NCI-H510A treated with DMSO at 0.1 percent for 48 hours (cell line): ENCODE measurements around the gene TTC7B.
"Not testable (repeated sequence)": the region's sequence is repeated elsewhere in the genome, so short reads cannot be mapped to it uniquely, and the experiment has no call there.

ENCODE experiments used
- DNase-seq: peaks from one replicate; lab custom pipeline; 2025; lab: John Stamatoyannopoulos, UW

The TTC7B gene, protein sequence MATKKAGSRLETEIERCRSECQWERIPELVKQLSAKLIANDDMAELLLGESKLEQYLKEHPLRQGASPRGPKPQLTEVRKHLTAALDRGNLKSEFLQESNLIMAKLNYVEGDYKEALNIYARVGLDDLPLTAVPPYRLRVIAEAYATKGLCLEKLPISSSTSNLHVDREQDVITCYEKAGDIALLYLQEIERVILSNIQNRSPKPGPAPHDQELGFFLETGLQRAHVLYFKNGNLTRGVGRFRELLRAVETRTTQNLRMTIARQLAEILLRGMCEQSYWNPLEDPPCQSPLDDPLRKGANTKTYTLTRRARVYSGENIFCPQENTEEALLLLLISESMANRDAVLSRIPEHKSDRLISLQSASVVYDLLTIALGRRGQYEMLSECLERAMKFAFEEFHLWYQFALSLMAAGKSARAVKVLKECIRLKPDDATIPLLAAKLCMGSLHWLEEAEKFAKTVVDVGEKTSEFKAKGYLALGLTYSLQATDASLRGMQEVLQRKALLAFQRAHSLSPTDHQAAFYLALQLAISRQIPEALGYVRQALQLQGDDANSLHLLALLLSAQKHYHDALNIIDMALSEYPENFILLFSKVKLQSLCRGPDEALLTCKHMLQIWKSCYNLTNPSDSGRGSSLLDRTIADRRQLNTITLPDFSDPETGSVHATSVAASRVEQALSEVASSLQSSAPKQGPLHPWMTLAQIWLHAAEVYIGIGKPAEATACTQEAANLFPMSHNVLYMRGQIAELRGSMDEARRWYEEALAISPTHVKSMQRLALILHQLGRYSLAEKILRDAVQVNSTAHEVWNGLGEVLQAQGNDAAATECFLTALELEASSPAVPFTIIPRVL

DNA sequence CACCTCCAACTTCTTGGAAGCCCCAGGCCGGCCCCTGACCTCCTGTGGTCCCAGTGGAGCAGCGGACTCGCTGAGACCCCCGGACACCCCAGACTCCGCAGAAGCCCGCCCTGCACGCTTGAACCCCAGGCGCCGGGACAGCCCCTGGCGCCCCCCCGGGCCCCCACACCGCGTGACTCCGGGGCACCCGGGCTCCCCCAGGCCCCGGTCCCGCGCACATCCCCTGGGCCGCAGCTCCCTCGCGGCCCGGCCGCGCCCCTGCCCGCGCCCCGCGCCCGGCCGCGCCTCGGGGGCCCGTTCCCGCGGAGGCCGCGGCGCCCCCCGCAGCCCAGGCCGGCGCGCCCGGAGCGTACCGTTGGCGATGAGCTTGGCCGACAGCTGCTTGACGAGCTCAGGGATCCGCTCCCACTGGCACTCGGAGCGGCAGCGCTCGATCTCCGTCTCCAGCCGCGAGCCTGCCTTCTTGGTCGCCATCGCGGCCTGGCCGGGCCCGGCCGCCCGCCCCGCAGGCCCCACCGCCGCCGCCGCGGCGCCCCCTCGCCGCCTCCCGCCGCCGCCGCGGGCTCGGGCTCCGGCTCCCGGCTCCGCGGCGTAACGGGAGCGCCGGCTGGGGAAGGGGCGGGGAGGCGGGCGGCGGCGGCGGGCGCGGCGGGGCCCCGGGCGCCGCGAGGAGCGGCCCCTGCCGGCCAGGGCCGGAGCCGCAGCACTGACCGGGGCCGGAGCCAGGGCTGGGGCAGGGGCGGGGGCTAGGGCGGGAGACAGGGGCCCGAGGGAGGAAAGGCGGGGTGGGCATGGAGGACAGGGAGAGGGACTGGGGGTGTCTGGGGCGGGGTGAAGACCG, at the start of gene TTC7B:
Gene TTC7B, minus strand, starts transcription at position 609 of the 841 bp plus-strand sequence. Its CDS starts 135 bp downstream, at position 474.
- peak; percentile 34 for DNase-seq

DNA sequence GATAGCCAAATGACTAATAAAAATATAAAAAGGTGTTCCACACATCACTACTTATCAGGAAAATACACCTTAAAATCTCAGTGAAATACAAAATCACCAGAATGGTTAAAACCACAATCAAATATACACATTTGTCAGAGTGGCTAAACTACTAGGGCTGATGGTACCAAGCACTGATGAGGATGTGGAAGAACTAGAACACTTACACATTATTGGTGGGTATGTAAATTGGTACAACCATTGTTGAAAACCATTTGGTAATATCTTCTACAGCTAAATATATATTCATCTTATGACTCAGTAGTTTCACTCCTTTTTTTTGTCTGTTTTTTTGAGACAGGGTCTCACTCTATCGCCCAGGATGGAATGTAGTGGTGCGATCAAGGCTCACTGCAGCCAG, 48.5 kb upstream of the TTC7B start:
- no peak for DNase-seq

GRCh38 chr14:90858511-90858910, 42.3 kb upstream of the TTC7B start:
- no peak for DNase-seq

DNA sequence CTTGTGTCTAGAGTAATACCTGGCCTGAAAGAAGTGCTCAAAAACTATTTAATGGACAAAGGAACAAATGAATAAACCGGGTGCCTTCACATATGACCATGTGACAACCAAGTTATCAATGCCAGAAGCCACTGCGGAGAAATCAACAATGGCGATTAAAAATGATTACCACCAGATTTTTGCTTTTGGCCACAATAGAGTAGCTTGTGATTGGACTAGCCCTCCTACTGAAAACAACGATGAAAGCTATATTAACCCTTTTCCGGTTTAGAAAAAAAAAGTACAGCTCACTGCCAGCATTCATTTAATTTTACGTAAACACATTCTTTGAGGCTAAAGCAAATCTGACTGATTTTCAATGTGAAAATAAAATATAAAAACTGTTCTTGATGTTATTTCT, 41.6 kb upstream of the TTC7B start:
- no peak for DNase-seq

- DNase-seq = not testable (repeated sequence)
These were observed 39.9 kb upstream of the TTC7B start for GRCh38 chr14:90856115-90856514.

DNA sequence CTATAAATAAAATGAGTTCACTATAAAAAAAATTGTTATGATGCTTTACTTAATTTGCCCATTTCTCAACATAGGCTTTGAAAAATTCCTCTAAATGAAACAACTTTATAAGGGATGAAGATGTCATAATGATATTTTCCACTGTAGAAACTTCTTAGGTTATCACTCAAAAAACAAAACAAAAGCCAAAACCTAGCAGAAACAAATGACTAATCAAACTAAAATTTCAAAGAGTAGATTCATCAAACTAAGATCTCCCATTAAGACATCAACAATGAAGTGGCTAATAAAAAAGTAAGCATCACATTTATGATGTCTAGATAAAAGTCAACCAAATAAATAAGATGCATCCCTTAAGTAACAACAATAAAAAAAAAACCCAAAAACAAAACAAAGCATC, 36.9 kb upstream of the TTC7B start:
- DNase-seq = no peak

DNA sequence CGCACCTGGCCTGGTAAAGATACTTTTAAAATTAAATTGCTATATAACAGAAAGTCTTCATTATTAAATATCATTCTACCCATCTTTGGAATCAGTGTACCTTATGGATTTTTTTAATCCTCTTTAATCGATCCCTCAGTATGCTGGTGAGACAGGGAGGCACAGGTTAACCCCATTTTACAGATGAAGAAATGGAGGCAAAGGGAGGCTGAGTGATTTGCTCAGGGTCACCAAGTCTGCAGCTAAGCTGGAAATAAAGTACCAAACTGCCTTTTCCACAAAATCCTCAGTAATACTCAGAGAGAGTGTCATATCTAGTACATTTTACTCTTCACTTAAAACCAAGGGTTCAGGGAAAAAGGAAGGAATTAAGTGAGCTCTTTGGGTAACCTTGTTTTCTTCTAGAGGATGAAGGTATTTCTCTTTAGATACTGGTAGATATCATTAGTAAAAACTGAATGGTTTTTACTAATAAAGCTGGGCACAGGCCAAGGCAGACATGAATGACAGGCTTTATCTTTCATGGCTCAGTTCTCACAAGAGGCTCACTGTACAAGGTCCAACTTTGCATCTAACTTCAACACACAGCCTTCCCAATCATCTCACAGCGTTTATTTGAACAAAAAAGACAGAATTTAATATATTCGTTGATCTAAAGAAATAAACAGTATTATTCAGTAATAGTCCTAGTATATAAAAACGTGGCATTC, 35.3 kb upstream of the TTC7B start:
- no peak for DNase-seq

DNA sequence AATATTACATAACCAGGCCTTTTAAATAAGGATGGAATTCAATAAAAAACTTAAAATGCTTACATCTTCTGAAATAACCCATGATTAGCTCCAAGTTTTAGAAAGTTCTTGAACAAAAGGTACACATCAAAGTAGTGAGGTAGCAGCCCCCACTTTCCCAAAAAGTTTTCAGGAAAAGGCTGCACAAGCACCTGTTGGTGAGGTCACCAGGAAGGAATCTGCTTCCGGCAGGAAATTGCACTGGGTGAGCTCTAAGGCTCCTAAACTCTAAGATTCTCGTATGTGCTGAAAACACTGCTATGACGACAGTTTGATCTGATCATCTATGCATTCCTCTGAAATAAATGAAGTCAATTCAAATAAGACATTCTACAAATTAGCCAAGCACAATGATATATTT, 34.3 kb upstream of the TTC7B start:
- no peak for DNase-seq

DNA sequence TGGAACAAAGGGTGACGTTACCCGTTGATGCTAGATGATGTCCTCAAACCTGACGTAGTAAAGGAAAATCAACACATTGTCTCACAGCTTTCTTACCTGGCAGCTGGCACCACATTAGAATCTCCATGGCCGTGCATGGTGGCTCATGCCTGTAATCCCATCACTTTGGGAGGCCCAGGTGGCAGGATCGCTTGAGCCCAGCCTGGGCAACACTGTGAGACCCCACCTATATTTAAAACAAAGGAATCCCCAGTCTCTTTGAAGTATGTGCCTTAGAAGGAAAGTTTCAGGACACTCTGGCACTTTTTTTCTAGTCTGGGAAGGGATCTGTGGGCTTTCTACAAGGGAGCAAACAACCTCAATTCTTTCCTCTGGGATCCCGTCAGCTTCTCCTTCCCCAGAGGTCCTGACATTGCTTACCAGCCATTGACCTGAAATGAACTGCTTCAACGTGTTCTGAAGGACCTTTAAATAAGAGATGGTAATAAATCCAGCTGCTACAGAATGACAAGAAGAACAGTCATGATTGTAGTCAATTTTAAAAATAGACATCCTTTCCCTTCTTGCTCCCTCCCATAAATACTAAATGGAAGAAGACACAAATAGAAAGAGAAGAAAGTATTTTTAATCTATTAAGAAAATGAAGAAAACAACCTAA, 33.7 kb upstream of the TTC7B start:
- no peak for DNase-seq

DNA sequence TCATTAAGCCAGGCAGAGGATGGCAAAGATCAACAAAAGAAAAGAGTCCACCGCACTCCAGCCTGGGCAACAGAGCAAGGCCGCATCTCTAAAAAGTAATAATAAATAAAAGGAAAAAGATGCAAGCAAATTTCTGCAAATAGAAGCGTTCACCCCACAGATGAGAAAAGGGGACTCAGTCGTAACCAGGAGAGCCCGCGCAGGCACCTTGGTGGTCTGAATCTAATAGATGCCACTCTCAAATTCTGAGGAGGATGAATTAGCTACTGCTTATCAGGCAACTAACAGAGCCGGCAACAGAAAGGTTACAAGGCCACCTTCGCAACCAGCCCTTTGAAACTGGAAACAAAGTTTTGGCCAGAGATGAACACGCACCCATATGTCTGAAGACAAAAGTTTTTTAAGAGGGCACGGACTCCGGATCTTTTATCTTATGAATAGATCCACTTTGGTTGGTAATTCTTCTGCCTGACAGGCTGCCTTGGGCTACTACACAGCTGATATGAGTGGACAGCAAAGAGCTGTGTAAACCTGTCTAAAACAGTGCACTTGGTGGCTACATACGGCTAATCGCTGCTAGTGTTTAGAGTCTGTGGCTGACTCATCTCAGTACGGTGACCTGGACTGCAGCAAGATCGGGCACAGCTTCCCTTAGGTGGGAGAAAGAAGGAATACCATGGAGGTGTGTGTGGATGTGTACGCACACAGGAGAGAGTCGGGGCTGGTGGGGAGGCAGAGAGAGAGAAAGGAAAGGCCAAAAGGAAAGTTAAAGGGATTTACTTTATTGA, 32.9 kb upstream of the TTC7B start:
- DNase-seq = no peak

GRCh38 chr14:90846511-90846910, 30.3 kb upstream of the TTC7B start:
- DNase-seq = no peak

DNA sequence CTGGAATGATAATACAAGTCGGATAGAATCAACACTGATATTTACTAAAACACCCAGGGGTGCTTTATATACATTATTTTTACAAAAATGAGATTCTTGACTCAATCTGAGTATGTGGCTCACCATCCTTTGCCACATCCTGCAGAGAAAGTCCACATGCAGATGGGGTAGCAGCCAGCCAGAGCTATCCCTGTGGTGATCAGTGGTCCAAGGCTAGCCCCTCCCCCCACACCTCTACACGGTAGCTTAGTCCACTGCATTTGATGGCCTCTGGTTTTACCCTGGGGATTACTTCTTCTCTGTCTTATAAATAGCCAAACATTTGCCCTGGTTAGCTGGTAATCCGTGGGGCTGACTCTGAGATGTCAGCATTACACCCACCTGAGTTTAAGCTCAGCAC, 28.1 kb upstream of the TTC7B start:
- DNase-seq = no peak

DNA sequence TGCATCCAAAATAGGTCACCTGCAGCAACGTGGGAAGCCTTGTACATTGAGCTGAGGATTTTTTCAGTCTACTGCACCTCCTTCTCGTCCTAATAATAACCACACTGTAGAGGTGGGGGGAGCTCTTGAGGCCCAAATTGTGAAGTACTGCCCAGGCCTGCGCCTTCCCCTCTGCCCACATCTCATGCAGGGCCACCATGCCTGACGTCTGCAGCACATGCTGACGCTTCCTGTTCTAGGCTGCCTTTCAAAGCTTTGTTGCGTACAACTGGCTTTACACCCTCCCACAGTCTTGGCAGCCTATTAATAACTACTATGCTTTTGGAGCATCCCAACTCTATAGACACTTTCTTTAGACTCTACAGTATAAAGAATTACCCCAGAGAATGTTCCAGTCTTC, 26.5 kb upstream of the TTC7B start:
- DNase-seq = no peak

DNA sequence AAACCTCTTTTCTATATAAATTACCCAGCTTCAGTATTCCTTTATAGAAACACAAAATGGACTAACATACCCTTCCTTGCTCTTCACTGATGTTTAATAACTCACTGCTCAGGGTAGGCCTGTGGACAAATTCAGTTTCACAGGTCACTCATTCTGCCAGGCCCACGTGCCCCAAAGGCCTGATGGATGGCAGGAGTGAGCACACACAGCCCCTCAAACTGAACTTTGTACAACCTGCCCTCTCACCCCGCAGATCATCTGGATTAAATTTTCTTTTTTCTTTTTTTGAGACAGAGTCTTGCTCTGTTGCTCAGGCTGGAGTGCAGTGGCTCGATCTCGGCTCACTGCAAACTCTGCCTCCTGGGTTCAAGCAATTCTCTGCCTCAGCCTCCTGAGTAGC, 24.4 kb upstream of the TTC7B start:
- DNase-seq = not testable (repeated sequence)

DNA sequence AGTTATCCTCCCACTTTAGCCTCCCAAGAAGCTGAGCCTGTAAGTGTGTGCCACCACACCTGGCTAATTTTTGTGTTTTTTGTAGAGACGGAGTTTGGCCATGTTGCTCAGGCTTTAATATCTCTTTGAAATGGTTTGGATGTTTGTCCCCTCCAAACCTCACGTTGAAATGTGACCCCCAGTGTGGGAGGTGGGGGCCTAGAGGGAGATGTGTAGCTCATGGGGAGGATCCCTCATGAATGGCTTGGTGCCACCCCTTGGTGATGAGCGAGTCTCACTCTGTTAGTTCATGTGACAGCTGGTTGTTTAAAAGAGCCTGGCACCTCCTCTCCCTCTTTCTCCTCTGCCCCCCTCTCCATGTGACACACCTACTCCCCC, 23.6 kb upstream of the TTC7B start:
- DNase-seq = no peak

DNA sequence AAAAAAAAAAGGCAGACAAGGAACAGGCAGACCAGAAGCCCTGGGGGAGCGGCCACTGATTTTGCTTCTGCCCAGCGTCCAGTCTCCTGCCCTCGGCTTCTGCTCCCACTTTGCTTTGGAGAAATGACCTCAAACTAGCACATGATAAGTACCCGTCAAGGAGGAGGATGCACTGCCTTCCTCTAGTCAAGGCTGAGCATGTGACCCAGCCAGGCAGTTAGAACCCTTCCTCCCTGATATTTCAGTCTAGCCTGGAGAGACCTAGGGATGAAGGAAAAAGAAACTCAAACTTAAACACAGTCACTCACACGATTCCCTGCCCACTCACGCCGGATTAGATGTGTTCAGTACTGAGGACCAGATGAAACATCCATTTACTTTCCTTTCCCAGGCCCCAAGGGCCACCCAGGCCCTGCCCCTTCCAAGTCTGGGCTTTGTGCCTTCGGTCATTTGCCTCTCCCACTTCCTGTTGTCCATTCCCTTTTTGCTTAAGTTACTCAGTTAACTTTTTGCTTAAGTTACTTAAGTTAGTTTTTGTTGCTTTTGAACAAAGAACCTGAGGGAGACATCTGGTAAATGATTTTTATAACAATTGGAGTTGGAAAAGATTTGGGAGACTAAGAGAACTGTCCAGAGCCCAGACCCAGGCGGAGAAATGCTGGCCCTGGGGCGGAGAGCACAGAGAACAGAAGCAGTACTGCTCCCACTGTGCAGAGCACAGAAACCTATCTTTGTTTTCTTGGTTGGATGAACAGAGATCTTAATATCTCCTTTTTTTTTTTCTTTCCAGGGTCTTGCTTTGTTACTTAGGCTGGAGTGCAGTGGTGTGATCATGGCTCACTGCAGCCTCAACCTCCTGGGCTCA, 23.0 kb upstream of the TTC7B start:
- no peak for DNase-seq

DNA sequence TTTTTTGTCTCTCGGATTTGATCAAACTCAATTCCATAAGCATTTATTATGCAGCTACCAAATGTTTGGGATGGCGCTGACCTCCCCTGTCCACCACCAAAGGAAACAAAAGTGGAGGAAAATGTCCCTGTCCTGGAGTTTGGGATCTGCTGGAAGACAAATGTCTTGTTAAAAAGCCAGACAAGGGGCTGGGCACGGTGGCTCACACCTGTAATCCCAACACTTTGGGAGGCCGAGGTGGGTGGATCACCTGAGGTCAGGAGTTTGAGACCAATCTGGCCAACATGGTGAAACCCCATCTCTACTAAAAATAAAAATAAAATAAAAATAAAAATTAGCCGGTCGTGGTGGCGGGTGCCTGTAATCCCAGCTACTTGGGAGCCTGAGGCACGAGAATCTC, 22.3 kb upstream of the TTC7B start:
- DNase-seq = not testable (repeated sequence)

DNA sequence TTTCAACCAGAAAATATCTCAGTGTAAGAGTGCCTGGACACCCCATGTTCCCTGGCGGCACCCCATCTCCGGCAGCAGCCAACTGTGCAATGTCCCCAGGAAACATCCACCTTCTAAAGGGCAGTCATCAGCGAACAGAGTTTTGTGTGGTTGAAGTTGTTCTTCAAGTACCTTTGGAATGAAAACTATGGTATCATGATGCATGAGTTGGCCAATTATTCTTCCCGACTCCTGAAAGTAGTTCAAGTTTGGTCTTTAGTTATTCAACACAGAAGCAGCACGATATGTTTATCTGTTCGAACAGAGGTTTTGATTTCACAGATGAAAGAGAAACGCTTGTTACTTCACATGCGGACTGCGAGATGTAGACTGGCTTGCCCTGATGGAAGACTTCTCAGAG, 21.1 kb upstream of the TTC7B start:
- DNase-seq = no peak

DNA sequence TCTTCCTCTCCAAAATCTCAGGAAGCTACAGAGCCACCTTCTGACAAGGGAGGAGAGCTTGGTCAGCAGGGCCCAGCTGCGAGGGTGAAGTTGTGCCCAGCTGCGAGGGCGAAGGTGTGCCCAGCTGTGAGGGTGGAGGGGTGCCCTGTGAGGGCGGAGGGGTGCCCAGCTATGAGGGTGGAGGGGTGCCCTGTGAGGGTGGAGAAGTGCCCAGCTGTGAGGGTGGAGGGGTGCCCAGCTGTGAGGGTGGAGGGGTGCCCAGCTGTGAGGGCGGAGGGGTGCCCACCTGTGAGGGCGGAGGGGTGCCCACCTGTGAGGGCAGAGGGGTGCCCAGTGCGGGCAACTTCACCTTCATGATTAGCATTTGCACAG, 20.4 kb upstream of the TTC7B start:
- DNase-seq = no peak
